ENCODE data around the gene PLIN4. TPM values are rescaled to one million over a fixed set of nuclear protein-coding genes. Genes with fewer than 3 reads are reported as not detected.
"Not testable (repeated sequence)": the region's sequence is repeated elsewhere in the genome, so short reads cannot be mapped to it uniquely, and the experiment has no call there.

The PLIN4 gene
- total RNA-seq (not detected), total RNA-seq (0 reads per million in 2 donors)

GRCh38 chr19:4518345-4519171 is at the start of gene PLIN4:
Gene PLIN4 (minus strand): TSS chr19:4518486. CDS start chr19:4518272, 214 bp downstream.
- H3K9me3 ChIP-seq (ENCODE audit: control insufficient read depth, low read length, poor library complexity, severe bottlenecking): no peaks in the 10 kb centered on the region
- ATAC-seq (no peak), DNase-seq (no peak)
- Mint-ChIP-seq H3K36me3 (ENCODE audit: low read depth) (no peaks in the 10 kb centered on the region), H3K4me3 (no peak within 1 kb of the TSS), H3K27me3 (peaks cover 8% of the 10 kb centered on the region), H3K27ac (no peak within 1 kb of the TSS), H3K4me1 (no peaks in the 10 kb centered on the region)

DNA sequence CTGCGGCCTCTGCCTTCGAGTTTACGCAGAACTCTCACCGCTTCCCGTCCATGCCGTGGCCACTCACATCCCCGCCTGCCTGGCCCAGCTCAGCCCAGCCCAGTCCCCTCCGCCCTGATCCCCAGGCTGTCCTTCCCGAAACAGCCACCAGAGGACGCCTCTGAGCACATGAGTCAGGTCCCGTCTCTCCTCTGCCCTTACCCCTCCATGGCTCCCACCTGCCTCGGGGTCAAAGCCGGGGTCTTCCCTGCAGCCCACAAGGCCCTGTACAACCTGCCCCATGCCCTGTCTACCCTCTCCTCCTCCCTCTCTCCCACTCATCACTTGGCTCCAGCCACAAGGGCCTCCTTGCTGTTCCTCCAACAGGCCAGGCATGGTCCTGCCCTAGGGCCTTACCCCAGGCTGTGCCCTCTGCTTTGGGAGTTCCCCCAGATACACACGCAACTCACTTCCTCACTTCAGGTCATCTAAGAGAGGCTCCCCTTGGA is 49.3 kb upstream of the PLIN4 start:
- DNase-seq: peak; percentile 36 to 62 (median 39)
- H3K4me3 Mint-ChIP-seq: no peak overlapping the region
- H3K36me3 Mint-ChIP-seq (ENCODE audit: low read depth): peaks cover 2% of the 10 kb centered on the region
- ATAC-seq: peak; percentile 67
- no peak overlapping the region for H3K27ac Mint-ChIP-seq
- peaks cover 4% of the 10 kb centered on the region for H3K4me1 Mint-ChIP-seq
- no peaks in the 10 kb centered on the region for H3K9me3 ChIP-seq (ENCODE audit: control insufficient read depth, low read length, poor library complexity, severe bottlenecking)
- H3K27me3 Mint-ChIP-seq: peaks cover 25% of the 10 kb centered on the region

DNA sequence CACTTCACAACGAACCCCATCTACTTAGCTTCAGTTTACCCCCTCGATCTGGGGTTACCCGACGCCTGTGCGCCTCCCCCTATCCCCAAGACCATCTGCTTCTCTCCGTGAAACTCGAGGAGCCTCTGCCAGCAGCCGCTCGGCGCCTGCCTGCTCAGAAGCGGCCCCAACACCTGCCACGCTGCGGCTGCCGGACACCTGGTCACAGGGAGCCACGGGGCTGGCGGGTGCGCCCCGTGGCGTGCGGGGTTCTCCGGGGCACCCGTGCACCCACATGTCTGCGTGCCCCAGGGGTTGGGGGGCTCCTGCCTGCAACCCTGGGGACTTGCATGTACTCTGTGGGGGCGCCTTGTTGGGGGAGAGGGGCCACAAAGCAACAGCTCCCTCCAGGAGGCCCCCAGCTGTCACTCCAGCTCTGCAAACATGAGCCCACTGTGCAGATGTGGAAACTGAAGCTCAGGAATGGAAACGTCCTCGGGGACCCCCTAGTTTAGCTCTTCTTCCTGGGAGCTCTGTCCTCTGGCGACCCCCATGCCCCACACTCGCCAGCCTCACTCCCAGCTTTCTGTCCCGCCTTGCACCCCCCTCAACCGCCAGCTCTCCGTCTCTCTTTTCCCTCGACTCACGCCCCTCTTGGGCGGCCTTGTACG is 48.2 kb upstream of the PLIN4 start:
- H3K4me3 Mint-ChIP-seq: no peak overlapping the region
- ATAC-seq (no peak), DNase-seq (no peak)
- H3K36me3 Mint-ChIP-seq (ENCODE audit: low read depth): peaks cover 2% of the 10 kb centered on the region
- H3K4me1 Mint-ChIP-seq: peaks cover 4% of the 10 kb centered on the region
- H3K27me3 Mint-ChIP-seq: peaks cover 25% of the 10 kb centered on the region
- no peaks in the 10 kb centered on the region for H3K9me3 ChIP-seq (ENCODE audit: control insufficient read depth, low read length, poor library complexity, severe bottlenecking)
- H3K27ac Mint-ChIP-seq: no peak overlapping the region

- not testable (repeated sequence) for DNase-seq; H3K36me3 Mint-ChIP-seq (ENCODE audit: low read depth); H3K27ac Mint-ChIP-seq; H3K4me1 Mint-ChIP-seq; H3K9me3 ChIP-seq (ENCODE audit: control insufficient read depth, low read length, poor library complexity, severe bottlenecking); H3K4me3 Mint-ChIP-seq
- peaks cover 18% of the 10 kb centered on the region for H3K27me3 Mint-ChIP-seq
- peak; percentile 55 for ATAC-seq
Measured at GRCh38 chr19:4563562-4563961, 45.3 kb upstream of the PLIN4 start.

DNA sequence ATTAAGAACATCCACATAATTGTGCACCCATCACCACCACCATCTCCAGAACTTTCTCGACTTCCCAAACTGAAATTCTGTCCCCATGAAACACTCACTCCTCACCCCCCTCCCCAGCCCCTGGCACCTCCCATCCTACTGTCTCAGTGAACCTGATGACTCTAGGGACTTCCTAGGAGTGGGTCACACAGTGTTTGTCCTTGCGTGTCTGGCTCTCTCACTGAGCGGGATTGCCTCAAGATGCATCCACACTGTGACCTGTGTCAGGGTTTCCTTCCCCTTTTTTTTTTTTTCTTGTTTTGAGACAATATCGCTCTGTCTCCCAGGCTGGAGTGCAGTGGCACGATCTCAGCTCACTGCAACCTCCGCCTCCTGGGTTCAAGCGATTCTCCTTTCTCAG is 43.8 kb upstream of the PLIN4 start:
- DNase-seq; H3K9me3 ChIP-seq (ENCODE audit: control insufficient read depth, low read length, poor library complexity, severe bottlenecking); H3K4me1 Mint-ChIP-seq; H3K27ac Mint-ChIP-seq; H3K27me3 Mint-ChIP-seq; H3K4me3 Mint-ChIP-seq; H3K36me3 Mint-ChIP-seq (ENCODE audit: low read depth): not testable (repeated sequence)
- peak; percentile 60 for ATAC-seq

GRCh38 chr19:4559569-4559968 is 41.3 kb upstream of the PLIN4 start, which contains the start of gene SEMA6B:
Gene SEMA6B (minus strand): TSS chr19:4559684. CDS start chr19:4558457, 1,227 bp downstream.
- Mint-ChIP-seq H3K27me3 (peaks cover 4% of the 10 kb centered on the region), H3K36me3 (ENCODE audit: low read depth) (no peaks in the 10 kb centered on the region), H3K4me1 (peaks cover 3% of the 10 kb centered on the region), H3K4me3 (no peak within 1 kb of the TSS), H3K27ac (peak within 1 kb of the TSS; percentile 41)
- ATAC-seq (peak; percentile 21), DNase-seq (no peak)
- no peaks in the 10 kb centered on the region for H3K9me3 ChIP-seq (ENCODE audit: control insufficient read depth, low read length, poor library complexity, severe bottlenecking)

- H3K4me3 Mint-ChIP-seq: no peak overlapping the region
- no peaks in the 10 kb centered on the region for H3K9me3 ChIP-seq (ENCODE audit: control insufficient read depth, low read length, poor library complexity, severe bottlenecking)
- peak in 2 of 3 donors; percentile 26 to 37 for DNase-seq
- H3K36me3 Mint-ChIP-seq (ENCODE audit: low read depth): no peaks in the 10 kb centered on the region
- no peak for ATAC-seq
- no peak overlapping the region for H3K27ac Mint-ChIP-seq
- H3K27me3 Mint-ChIP-seq: no peaks in the 10 kb centered on the region
- H3K4me1 Mint-ChIP-seq: peaks cover 3% of the 10 kb centered on the region
Measured at GRCh38 chr19:4557971-4558941, 40.0 kb upstream of the PLIN4 start.

- no peak overlapping the region for H3K4me3 Mint-ChIP-seq
Measured at GRCh38 chr19:4557144-4557970, 39.1 kb upstream of the PLIN4 start.

GRCh38 chr19:4556597-4557127 is 38.4 kb upstream of the PLIN4 start:
- H3K9me3 ChIP-seq (ENCODE audit: control insufficient read depth, low read length, poor library complexity, severe bottlenecking): no peaks in the 10 kb centered on the region
- DNase-seq (no peak), ATAC-seq (no peak)
- H3K4me1 Mint-ChIP-seq: peaks cover 3% of the 10 kb centered on the region
- peaks cover 8% of the 10 kb centered on the region for H3K27me3 Mint-ChIP-seq
- H3K27ac Mint-ChIP-seq: no peak overlapping the region
- H3K4me3 Mint-ChIP-seq: no peak overlapping the region
- peaks cover 2% of the 10 kb centered on the region for H3K36me3 Mint-ChIP-seq (ENCODE audit: low read depth)

More at GRCh38 chr19:4557144-4557970, 39.1 kb upstream of the PLIN4 start:
- H3K27ac Mint-ChIP-seq: no peak overlapping the region
- ATAC-seq: no peak
- H3K4me1 Mint-ChIP-seq: peaks cover 3% of the 10 kb centered on the region
- H3K36me3 Mint-ChIP-seq (ENCODE audit: low read depth): no peaks in the 10 kb centered on the region
- H3K27me3 Mint-ChIP-seq: peaks cover 1% of the 10 kb centered on the region
- H3K9me3 ChIP-seq (ENCODE audit: control insufficient read depth, low read length, poor library complexity, severe bottlenecking): no peaks in the 10 kb centered on the region
- DNase-seq: no peak

- H3K4me3 Mint-ChIP-seq: no peak overlapping the region
- H3K4me1 Mint-ChIP-seq: peaks cover 3% of the 10 kb centered on the region
- DNase-seq (no peak), ATAC-seq (no peak)
- no peak overlapping the region for H3K27ac Mint-ChIP-seq
- peaks cover 9% of the 10 kb centered on the region for H3K27me3 Mint-ChIP-seq
- no peaks in the 10 kb centered on the region for H3K9me3 ChIP-seq (ENCODE audit: control insufficient read depth, low read length, poor library complexity, severe bottlenecking)
- H3K36me3 Mint-ChIP-seq (ENCODE audit: low read depth): peaks cover 2% of the 10 kb centered on the region
Measured at GRCh38 chr19:4555657-4556561, 37.6 kb upstream of the PLIN4 start.

DNA sequence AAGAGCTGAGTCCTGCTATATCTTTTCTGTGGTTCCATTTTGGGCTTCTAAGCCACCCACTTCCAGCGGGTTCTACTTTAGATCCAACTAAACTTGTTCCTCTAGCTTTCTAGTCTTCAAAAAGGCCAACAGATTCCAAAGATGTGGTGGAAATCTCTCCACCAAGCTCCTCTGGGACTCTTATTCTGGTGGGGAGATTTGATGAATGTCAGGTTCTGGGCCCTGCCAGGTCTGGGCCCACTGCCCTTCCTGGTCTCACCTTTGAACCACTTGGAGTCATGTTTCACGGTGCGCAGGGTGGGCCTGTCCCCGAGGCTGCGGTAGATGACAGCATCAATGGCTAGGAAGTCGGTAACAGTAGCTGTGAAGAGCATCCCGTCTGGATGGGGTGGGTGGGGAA is 36.4 kb upstream of the PLIN4 start:
- Mint-ChIP-seq H3K27ac (no peak overlapping the region), H3K27me3 (peaks cover 13% of the 10 kb centered on the region), H3K4me1 (peaks cover 3% of the 10 kb centered on the region), H3K4me3 (no peak overlapping the region), H3K36me3 (ENCODE audit: low read depth) (peaks cover 2% of the 10 kb centered on the region)
- no peak for DNase-seq
- ATAC-seq: no peak
- H3K9me3 ChIP-seq (ENCODE audit: control insufficient read depth, low read length, poor library complexity, severe bottlenecking): no peaks in the 10 kb centered on the region

All from T-helper 17 cell (primary cell).